GM18867 (cell line): ENCODE data around the gene SMIM45.

ENCODE experiments used
- ATAC-seq: cut with Tn5 transposase; IDR thresholded peaks from one replicate; pipeline ENCODE4 v1.9.1; 2021; ENCODE audit warnings: mild to moderate bottlenecking, moderate library complexity; ENCODE audit not compliant: unreplicated experiment

Gene SMIM45

GRCh38 chr22:41966607-41967240 is 14.8 kb downstream of the SMIM45 start:
- no peak for ATAC-seq

- no peak for ATAC-seq
These were observed 16.7 kb downstream of the SMIM45 start for GRCh38 chr22:41968601-41969000.

- ATAC-seq = no peak
These were observed 17.2 kb downstream of the SMIM45 start, which contains the start of gene SEPTIN3 for GRCh38 chr22:41969110-41969646. Gene SEPTIN3, plus strand, starts transcription at chr22:41969443. Its CDS starts 2,050 bp downstream, at chr22:41971493.

GRCh38 chr22:41970601-41971000 is 18.7 kb downstream of the SMIM45 start:
- ATAC-seq = no peak

- no peak for ATAC-seq
These were observed 19.5 kb downstream of the SMIM45 start for GRCh38 chr22:41971431-41971830.

GRCh38 chr22:41974691-41975290 is 22.8 kb downstream of the SMIM45 start:
- ATAC-seq = no peak

- ATAC-seq = no peak
These were observed 23.5 kb downstream of the SMIM45 start for GRCh38 chr22:41975299-41976069.

GRCh38 chr22:41976070-41976901 is 24.3 kb downstream of the SMIM45 start:
- ATAC-seq = no peak

GRCh38 chr22:41976961-41977566 is 25.1 kb downstream of the SMIM45 start:
- no peak for ATAC-seq

GRCh38 chr22:41978732-41979131 is 26.8 kb downstream of the SMIM45 start:
- no peak for ATAC-seq

GRCh38 chr22:41979423-41980250 is 27.7 kb downstream of the SMIM45 start:
- ATAC-seq = no peak

GRCh38 chr22:41982865-41983264 is 30.9 kb downstream of the SMIM45 start:
- no peak for ATAC-seq

GRCh38 chr22:41983513-41984405 is 31.8 kb downstream of the SMIM45 start:
- no peak for ATAC-seq

- ATAC-seq = no peak
These were observed 35.3 kb downstream of the SMIM45 start for GRCh38 chr22:41987276-41987675.

GRCh38 chr22:41989246-41989645 is 37.3 kb downstream of the SMIM45 start:
- ATAC-seq = no peak

GRCh38 chr22:41991111-41991510 is 39.2 kb downstream of the SMIM45 start:
- no peak for ATAC-seq

- no peak for ATAC-seq
These were observed 40.5 kb downstream of the SMIM45 start for GRCh38 chr22:41992496-41992895.

GRCh38 chr22:41995211-41995610 is 43.3 kb downstream of the SMIM45 start:
- ATAC-seq = no peak

GRCh38 chr22:41996826-41997225 is 44.9 kb downstream of the SMIM45 start:
- ATAC-seq = no peak
